Ishikawa (cell line): Measurements from ENCODE around the gene TSPAN18.

Experiments used
- REST ChIP-seq: IDR thresholded peaks from 2 replicates; pipeline ENCODE4 v1.6.1; 2012; ENCODE audit warnings: low read depth, mild to moderate bottlenecking
- USF1 ChIP-seq: IDR thresholded peaks from 2 replicates; pipeline ENCODE4 v1.6.1; 2012
- YY1 ChIP-seq: IDR thresholded peaks from 2 replicates; pipeline ENCODE4 v1.6.1; 2012; ENCODE audit warnings: low read depth

GRCh38 chr11:44936951-44937543, 210.3 kb downstream of the TSPAN18 start:
- TF ChIP-seq REST (no peak), YY1 (no peak), USF1 (no peak)
